Upper lobe of left lung (tissue), 6 donors: Measurements from ENCODE around the gene KRT81. TPM values are rescaled to one million over a fixed set of nuclear protein-coding genes. Genes with fewer than 3 reads are reported as not detected.

ENCODE experiments used
- ATAC-seq, 2 donors: fragments of 200-7000 bp; cut with Tn5 transposase; one replicate each; pipeline ENCODE4 v1.9.1; 2022; ENCODE audit warnings: mild to moderate bottlenecking in 2 of 2, moderate library complexity in 2 of 2; ENCODE audit not compliant: low FRiP score in 2 of 2
- DNase-seq, 2 donors: peaks; one replicate each; pipeline ENCODE4 v3.0.0-alpha.2; 2019 to 2020
- H3K27ac ChIP-seq, 4 donors: fragments of 200-600 bp; sonication (generic); one replicate each; pipeline ENCODE4 v1.5.1; 2016 to 2019
- H3K27me3 ChIP-seq, 4 donors: fragments of 200-600 bp; sonication (generic); one replicate each; pipeline ENCODE4 v1.5.1; 2017 to 2019
- H3K36me3 ChIP-seq, 4 donors: fragments of 200-600 bp; sonication (generic); one replicate each; pipeline ENCODE4 v1.5.1; 2016 to 2019
- H3K4me1 ChIP-seq, 4 donors: fragments of 200-600 bp; sonication (generic); one replicate each; pipeline ENCODE4 v1.5.1; 2018 to 2019
- H3K4me3 ChIP-seq, 4 donors: fragments of 200-600 bp; sonication (generic); one replicate each; pipeline ENCODE4 v1.5.1; 2017 to 2019; ENCODE audit warnings: mild to moderate bottlenecking in 2 of 4, moderate library complexity in 1 of 4
- H3K9me3 ChIP-seq, 4 donors: fragments of 200-600 bp; sonication (generic); one replicate each; pipeline ENCODE4 v1.5.1; 2018 to 2019
- EP300 ChIP-seq, 4 donors: sonication (generic); formaldehyde crosslinking; IDR thresholded peaks; one replicate each; pipeline ENCODE4 v1.5.1; 2017; ENCODE audit warnings: antibody characterized with exemption in 4 of 4, control low read depth in 2 of 4
- POLR2A ChIP-seq, 4 donors: fragments of 450-650 bp; IDR thresholded peaks; one replicate each; pipeline ENCODE4 v1.5.1; 2016 to 2017; ENCODE audit warnings: antibody characterized with exemption in 4 of 4, mild to moderate bottlenecking in 2 of 4
- POLR2AphosphoS5 ChIP-seq, 2 donors: sonication (generic); formaldehyde crosslinking; IDR thresholded peaks; one replicate each; pipeline ENCODE4 v1.5.1; 2017; ENCODE audit warnings: antibody characterized with exemption in 2 of 2
- WGBS, 2 donors: methylation state at CpG; one replicate each; pipeline ENCODE4 v1.1.5; 2017 to 2018; 5-methylcytosine and 5-hydroxymethylcytosine counted together
- total RNA-seq, 6 donors: library from RNA; depleted of rRNA in 4 of 6; stranded (reverse); fragments of >200 nt in 4 of 6; gene quantifications; one replicate each; pipeline versions ENCODE4 v1.1.0 to v1.2.1, GENCODE V29; 2016 to 2021
- TF ChIP-seq, protein P1 (sequence below), 6 experiments: fragments of 450-650 bp in 4 of 6; fragments of 200-600 bp in 2 of 6; sonication (generic) in 2 of 6; IDR thresholded peaks; one replicate each; pipeline ENCODE4 v1.5.1; 2016 to 2019; ENCODE audit warnings: antibody characterized with exemption in 6 of 6
- donor health status: DM: no; HTN: no; CAD: no; lungs with moderate emphysema.
- donor health status: DM: no; HTN: yes; CAD: no; lungs with severe emphysema.

KRT81 gene
- total RNA-seq = 1 to 10 TPM in 1 of 6 donors, under 1 TPM in 3, not detected in 2; 0.39 to 1.4 (median 0.52) TPM

- no peaks in the 10 kb centered on the region for H3K27me3 ChIP-seq
- no peak within 1 kb of the TSS for H3K4me3 ChIP-seq
- whole genome bisulfite sequencing, 2 donors = 55 to 73% methylated on average over 7 to 14 of the region's 32 CpGs
- TF ChIP-seq, protein P1, sequence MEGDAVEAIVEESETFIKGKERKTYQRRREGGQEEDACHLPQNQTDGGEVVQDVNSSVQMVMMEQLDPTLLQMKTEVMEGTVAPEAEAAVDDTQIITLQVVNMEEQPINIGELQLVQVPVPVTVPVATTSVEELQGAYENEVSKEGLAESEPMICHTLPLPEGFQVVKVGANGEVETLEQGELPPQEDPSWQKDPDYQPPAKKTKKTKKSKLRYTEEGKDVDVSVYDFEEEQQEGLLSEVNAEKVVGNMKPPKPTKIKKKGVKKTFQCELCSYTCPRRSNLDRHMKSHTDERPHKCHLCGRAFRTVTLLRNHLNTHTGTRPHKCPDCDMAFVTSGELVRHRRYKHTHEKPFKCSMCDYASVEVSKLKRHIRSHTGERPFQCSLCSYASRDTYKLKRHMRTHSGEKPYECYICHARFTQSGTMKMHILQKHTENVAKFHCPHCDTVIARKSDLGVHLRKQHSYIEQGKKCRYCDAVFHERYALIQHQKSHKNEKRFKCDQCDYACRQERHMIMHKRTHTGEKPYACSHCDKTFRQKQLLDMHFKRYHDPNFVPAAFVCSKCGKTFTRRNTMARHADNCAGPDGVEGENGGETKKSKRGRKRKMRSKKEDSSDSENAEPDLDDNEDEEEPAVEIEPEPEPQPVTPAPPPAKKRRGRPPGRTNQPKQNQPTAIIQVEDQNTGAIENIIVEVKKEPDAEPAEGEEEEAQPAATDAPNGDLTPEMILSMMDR (IDR thresholded peaks at IDR 0.05) = no peak
- TF ChIP-seq EP300 (IDR thresholded peaks at IDR 0.05) (no peak), POLR2A (IDR thresholded peaks at IDR 0.05) (no peak), POLR2AphosphoS5 (IDR thresholded peaks at IDR 0.05) (no peak)
- H3K9me3 ChIP-seq = no peaks in the 10 kb centered on the region
- H3K27ac ChIP-seq = no peak within 1 kb of the TSS
- H3K4me1 ChIP-seq = no peaks in the 10 kb centered on the region
- DNase-seq (peak in 1 of 2 donors; percentile 38), ATAC-seq (no peak)
- H3K36me3 ChIP-seq = no peaks in the 10 kb centered on the region
Measured at GRCh38 chr12:52291267-52291935, at the start of gene KRT81. Gene KRT81, minus strand, starts transcription at chr12:52291534. Its CDS starts 69 bp downstream, at chr12:52291465.

DNA sequence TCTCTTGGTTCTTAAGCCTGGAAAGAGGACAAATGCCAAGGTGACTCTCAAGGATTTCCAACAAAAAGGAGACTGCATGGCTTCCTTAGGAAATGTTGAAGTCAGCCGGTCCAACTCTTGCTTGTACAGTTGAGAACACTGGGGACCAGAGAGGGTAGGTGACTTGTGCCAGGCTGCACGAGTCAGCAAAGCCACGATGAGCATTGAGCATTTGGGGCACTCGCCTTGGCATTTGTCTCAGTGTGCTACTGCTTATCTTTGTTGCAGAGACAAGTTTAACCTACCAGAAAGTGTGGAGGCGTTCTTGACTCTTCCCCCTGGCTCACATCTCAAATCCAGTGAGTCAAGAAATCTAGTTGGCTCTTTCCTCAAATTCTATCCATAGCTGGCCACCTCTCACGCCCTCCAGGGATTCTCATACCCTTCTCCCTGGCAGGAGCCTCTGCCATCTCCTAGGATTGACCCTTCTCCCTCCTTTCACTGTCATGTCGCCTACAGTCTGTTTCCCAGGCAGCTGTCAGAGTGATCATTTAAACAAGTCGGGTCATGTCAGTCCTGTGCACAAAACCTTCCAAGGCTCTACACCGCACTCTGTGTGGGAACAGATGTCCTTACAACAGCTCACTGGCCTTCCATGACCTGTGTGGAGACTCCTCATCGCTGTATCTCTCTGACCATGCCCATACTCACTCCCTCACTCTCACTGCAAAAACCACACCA, 47.1 kb upstream of the KRT81 start:
- DNase-seq (no peak), ATAC-seq (no peak)
- TF ChIP-seq POLR2A (IDR thresholded peaks at IDR 0.05) = no peak
- TF ChIP-seq POLR2AphosphoS5 (IDR thresholded peaks at IDR 0.05) = no peak
- TF ChIP-seq, protein P1 (IDR thresholded peaks at IDR 0.05) = no peak
- no peak for TF ChIP-seq EP300 (IDR thresholded peaks at IDR 0.05)
- H3K4me3 ChIP-seq = no peak overlapping the region
- H3K27me3 ChIP-seq = no peaks in the 10 kb centered on the region
- H3K27ac ChIP-seq = no peak overlapping the region
- WGBS, 2 donors = 80 to 82% methylated on average over 7 to 10 of the region's 10 CpGs
- peaks cover 0 to 8% (median 2%) of the 10 kb centered on the region in 4 donors for H3K9me3 ChIP-seq
- no peaks in the 10 kb centered on the region for H3K36me3 ChIP-seq
- no peaks in the 10 kb centered on the region for H3K4me1 ChIP-seq

DNA sequence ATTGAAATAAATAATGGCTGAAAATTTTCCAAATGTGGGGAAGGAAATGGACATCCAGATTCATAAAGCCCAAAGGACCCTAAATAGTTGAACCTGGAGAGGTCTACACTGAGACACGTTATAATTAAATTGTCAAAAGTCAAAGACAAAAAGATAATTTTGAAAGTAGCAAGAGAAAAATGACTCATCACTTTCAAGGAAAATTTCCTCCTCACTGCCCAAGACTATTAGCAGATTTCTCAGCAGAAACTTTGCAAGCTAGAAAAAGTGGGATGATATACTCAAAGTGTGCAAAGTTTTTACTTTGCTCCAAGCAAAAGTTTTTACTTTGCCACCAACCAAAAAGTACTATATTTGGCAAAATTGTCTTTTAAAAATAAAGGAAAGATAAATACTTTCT, 45.7 kb upstream of the KRT81 start:
- peaks cover 0 to 8% (median 0%) of the 10 kb centered on the region in 4 donors for H3K9me3 ChIP-seq
- no peak overlapping the region for H3K27ac ChIP-seq
- H3K4me3 ChIP-seq = no peak overlapping the region
- DNase-seq (no peak), ATAC-seq (no peak)
- WGBS, 2 donors = 70 to 81% methylated on average over 1 of the region's 1 CpG
- no peaks in the 10 kb centered on the region for H3K4me1 ChIP-seq
- TF ChIP-seq, protein P1 (IDR thresholded peaks at IDR 0.05) = no peak
- TF ChIP-seq POLR2AphosphoS5 (IDR thresholded peaks at IDR 0.05) (no peak), EP300 (IDR thresholded peaks at IDR 0.05) (no peak), POLR2A (IDR thresholded peaks at IDR 0.05) (no peak)
- H3K27me3 ChIP-seq = no peaks in the 10 kb centered on the region
- H3K36me3 ChIP-seq = no peaks in the 10 kb centered on the region

DNA sequence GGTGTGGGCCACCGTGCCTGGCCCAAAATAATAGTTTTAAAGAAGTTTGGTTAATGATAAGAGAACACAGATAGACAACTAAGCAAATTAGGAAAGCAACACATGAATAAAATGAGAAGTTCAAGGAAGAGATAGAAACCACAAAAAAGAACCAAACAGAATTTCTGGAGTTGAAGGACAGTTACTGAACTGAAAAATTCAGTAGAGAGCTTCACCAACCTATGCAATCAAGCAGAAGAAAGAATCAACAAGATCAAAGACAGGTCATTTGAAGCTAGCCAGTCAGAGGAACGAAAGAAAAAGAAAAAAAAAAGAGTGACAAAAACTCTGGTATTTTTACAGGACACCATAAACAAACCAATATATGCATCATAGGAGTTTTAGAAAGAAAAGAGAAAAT, 45.3 kb upstream of the KRT81 start:
- Histone ChIP-seq H3K4me1 (no peaks in the 10 kb centered on the region), H3K4me3 (no peak overlapping the region), H3K27ac (no peak overlapping the region), H3K9me3 (peaks cover 0 to 8% (median 0%) of the 10 kb centered on the region in 4 donors), H3K36me3 (no peaks in the 10 kb centered on the region), H3K27me3 (no peaks in the 10 kb centered on the region)
- ATAC-seq (no peak), DNase-seq (no peak)
- TF ChIP-seq EP300 (IDR thresholded peaks at IDR 0.05) (no peak), POLR2AphosphoS5 (IDR thresholded peaks at IDR 0.05) (no peak), POLR2A (IDR thresholded peaks at IDR 0.05) (no peak)
- TF ChIP-seq, protein P1 (IDR thresholded peaks at IDR 0.05) = no peak
- 83 to 84% methylated on average over 2 of the region's 2 CpGs for WGBS, 2 donors
